ENCODE results near the gene ANTXRL.

DNA sequence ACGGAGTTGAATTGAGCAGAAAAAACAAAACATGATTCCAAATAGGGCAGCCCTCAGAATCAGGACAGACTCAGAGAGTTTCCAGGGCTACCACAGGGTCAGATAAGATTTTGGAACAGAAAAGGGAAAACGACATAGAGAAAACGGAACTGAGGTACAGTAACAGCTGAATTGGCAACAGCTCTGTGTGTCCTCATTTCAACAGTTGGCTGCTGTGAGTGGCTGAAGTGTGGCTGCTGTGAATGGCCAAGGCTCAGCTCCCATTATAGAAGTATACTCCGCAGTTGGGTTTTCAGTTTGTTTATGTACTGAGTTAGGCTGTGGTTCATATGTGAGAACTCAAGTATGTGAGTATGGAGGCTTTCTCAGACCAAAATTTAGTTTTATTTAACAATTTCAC is 32.0 kb downstream of the ANTXRL start:
- TF ChIP-seq POLR2AphosphoS5 (IDR thresholded peaks at IDR 0.05; ENCODE audit: low read depth, low read length): no peak
- TF ChIP-seq, protein P1, sequence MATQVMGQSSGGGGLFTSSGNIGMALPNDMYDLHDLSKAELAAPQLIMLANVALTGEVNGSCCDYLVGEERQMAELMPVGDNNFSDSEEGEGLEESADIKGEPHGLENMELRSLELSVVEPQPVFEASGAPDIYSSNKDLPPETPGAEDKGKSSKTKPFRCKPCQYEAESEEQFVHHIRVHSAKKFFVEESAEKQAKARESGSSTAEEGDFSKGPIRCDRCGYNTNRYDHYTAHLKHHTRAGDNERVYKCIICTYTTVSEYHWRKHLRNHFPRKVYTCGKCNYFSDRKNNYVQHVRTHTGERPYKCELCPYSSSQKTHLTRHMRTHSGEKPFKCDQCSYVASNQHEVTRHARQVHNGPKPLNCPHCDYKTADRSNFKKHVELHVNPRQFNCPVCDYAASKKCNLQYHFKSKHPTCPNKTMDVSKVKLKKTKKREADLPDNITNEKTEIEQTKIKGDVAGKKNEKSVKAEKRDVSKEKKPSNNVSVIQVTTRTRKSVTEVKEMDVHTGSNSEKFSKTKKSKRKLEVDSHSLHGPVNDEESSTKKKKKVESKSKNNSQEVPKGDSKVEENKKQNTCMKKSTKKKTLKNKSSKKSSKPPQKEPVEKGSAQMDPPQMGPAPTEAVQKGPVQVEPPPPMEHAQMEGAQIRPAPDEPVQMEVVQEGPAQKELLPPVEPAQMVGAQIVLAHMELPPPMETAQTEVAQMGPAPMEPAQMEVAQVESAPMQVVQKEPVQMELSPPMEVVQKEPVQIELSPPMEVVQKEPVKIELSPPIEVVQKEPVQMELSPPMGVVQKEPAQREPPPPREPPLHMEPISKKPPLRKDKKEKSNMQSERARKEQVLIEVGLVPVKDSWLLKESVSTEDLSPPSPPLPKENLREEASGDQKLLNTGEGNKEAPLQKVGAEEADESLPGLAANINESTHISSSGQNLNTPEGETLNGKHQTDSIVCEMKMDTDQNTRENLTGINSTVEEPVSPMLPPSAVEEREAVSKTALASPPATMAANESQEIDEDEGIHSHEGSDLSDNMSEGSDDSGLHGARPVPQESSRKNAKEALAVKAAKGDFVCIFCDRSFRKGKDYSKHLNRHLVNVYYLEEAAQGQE (IDR thresholded peaks at IDR 0.05; ENCODE audit: insufficient read depth in 1 of 2, low read depth in 2 of 2, low read length in 2 of 2): no peak
